HEK293 (cell line): ENCODE measurements around the gene FAM76A.

Source experiments
- CTCF ChIA-PET: fragments of 350-600 bp; formaldehyde crosslinking; extraction: SDS; loops from one replicate; lab custom pipeline; 2021; ENCODE audit warnings: antibody characterized with exemption; lab: Yijun Ruan, JAX
- POLR2A ChIA-PET: fragments of 300-600 bp; formaldehyde crosslinking; extraction: SDS; loops from one replicate; lab custom pipeline; 2020; ENCODE audit warnings: antibody characterized with exemption, inconsistent platforms; lab: Yijun Ruan, JAX
- H3K27ac ChIP-seq: fragments of 200-500 bp; sonication (Bioruptor generic); 2 replicates; pipeline ENCODE4 v1.5.1; 2014; ENCODE audit warnings: low read depth, low read length, control low read depth, inconsistent platforms; ENCODE audit errors: extremely low read depth
- H3K36me3 ChIP-seq, 2 experiments: fragments of 200-500 bp in 1 of 2; sonication (Bioruptor generic) in 1 of 2; 1 replicate in 1 of 2; 2 replicates in 1 of 2; pipeline ENCODE4 v1.5.1; 2014 to 2017; ENCODE audit warnings: inconsistent platforms in 2 of 2, low read length in 2 of 2; ENCODE audit not compliant: control insufficient read depth in 2 of 2, insufficient read depth in 1 of 2
- H3K4me1 ChIP-seq: fragments of 200-500 bp; sonication (Bioruptor generic); 2 replicates; pipeline ENCODE4 v1.5.1; 2014; ENCODE audit warnings: mild to moderate bottlenecking, low read length, inconsistent platforms; ENCODE audit not compliant: control insufficient read depth, insufficient read depth
- H3K4me3 ChIP-seq: 2 replicates; pipeline ENCODE4 v1.5.1; 2011; ENCODE audit warnings: low read depth, mild to moderate bottlenecking, control low read depth, low read length, moderate library complexity
- H3K9me3 ChIP-seq: fragments of 200-500 bp; sonication (Bioruptor generic); 2 replicates; pipeline ENCODE4 v1.5.1; 2014; ENCODE audit warnings: low read depth, low read length, inconsistent platforms; ENCODE audit not compliant: control insufficient read depth, insufficient read depth
- KLF8 ChIP-seq: fragments of 450-650 bp; formaldehyde crosslinking; IDR thresholded peaks from 2 replicates; pipeline ENCODE4 v1.5.1; 2016; ENCODE audit warnings: missing biosample characterization, missing genetic modification characterization
- MEIS1 ChIP-seq: sonication (generic); formaldehyde crosslinking; IDR thresholded peaks from 2 replicates; pipeline ENCODE4 v1.8.1; 2022; ENCODE audit warnings: missing genetic modification reagents, mild to moderate bottlenecking, borderline replicate concordance
- PRDM1 ChIP-seq: fragments of 450-650 bp; formaldehyde crosslinking; IDR thresholded peaks from 2 replicates; pipeline ENCODE4; 2016; ENCODE audit warnings: missing biosample characterization, missing genetic modification characterization
- RBAK ChIP-seq: fragments of 450-650 bp; formaldehyde crosslinking; IDR thresholded peaks from 2 replicates; pipeline ENCODE4 v1.5.1; 2016; ENCODE audit warnings: missing biosample characterization, missing genetic modification characterization
- REPIN1 ChIP-seq: fragments of 450-650 bp; formaldehyde crosslinking; IDR thresholded peaks from 2 replicates; pipeline ENCODE4 v1.5.1; 2017; ENCODE audit warnings: missing biosample characterization, missing genetic modification characterization, low read depth
- SP2 ChIP-seq: fragments of 450-650 bp; formaldehyde crosslinking; IDR thresholded peaks from 2 replicates; pipeline ENCODE4 v1.5.1; 2016; ENCODE audit warnings: missing biosample characterization, missing genetic modification characterization
- ZFHX2 ChIP-seq: fragments of 450-650 bp; formaldehyde crosslinking; conservative IDR thresholded peaks from 2 replicates; pipeline ENCODE4 v1.5.1; 2016; ENCODE audit warnings: missing biosample characterization, missing genetic modification characterization
- ZFP41 ChIP-seq: fragments of 450-650 bp; formaldehyde crosslinking; IDR thresholded peaks from 2 replicates; pipeline ENCODE4 v1.5.1; 2016; ENCODE audit warnings: missing biosample characterization, missing genetic modification characterization, borderline replicate concordance
- ZFP69B ChIP-seq: fragments of 450-650 bp; formaldehyde crosslinking; IDR thresholded peaks from 2 replicates; pipeline ENCODE4 v1.5.1; 2016; ENCODE audit warnings: missing biosample characterization, missing genetic modification characterization
- ZNF112 ChIP-seq: fragments of 450-650 bp; formaldehyde crosslinking; IDR thresholded peaks from 2 replicates; pipeline ENCODE4 v1.5.0; 2017; ENCODE audit warnings: missing biosample characterization, missing genetic modification characterization
- ZNF121 ChIP-seq: fragments of 450-650 bp; formaldehyde crosslinking; IDR thresholded peaks from 2 replicates; pipeline ENCODE4 v1.5.1; 2016; ENCODE audit warnings: missing biosample characterization, missing genetic modification characterization
- ZNF202 ChIP-seq: fragments of 450-650 bp; formaldehyde crosslinking; IDR thresholded peaks from 2 replicates; pipeline ENCODE4 v1.5.1; 2016; ENCODE audit warnings: missing biosample characterization, missing genetic modification characterization, borderline replicate concordance
- ZNF211 ChIP-seq: fragments of 450-650 bp; formaldehyde crosslinking; IDR thresholded peaks from 2 replicates; pipeline ENCODE4 v1.5.1; 2016; ENCODE audit warnings: low read depth, missing biosample characterization, missing genetic modification characterization
- ZNF24 ChIP-seq: fragments of 450-650 bp; formaldehyde crosslinking; IDR thresholded peaks from 2 replicates; pipeline ENCODE4 v1.5.1; 2016; ENCODE audit warnings: missing biosample characterization, missing genetic modification characterization
- ZNF341 ChIP-seq: fragments of 450-650 bp; formaldehyde crosslinking; IDR thresholded peaks from 2 replicates; pipeline ENCODE4; 2016; ENCODE audit warnings: low read depth, missing biosample characterization, missing genetic modification characterization
- ZNF521 ChIP-seq: fragments of 450-650 bp; formaldehyde crosslinking; IDR thresholded peaks from 2 replicates; pipeline ENCODE4 v1.5.1; 2017; ENCODE audit warnings: missing biosample characterization, mild to moderate bottlenecking, missing genetic modification characterization
- ZNF585B ChIP-seq: fragments of 450-650 bp; formaldehyde crosslinking; IDR thresholded peaks from 2 replicates; pipeline ENCODE4 v1.5.1; 2016; ENCODE audit warnings: missing biosample characterization, missing genetic modification characterization
- ZNF624 ChIP-seq: fragments of 450-650 bp; formaldehyde crosslinking; IDR thresholded peaks from 2 replicates; pipeline ENCODE4 v1.5.1; 2017; ENCODE audit warnings: missing biosample characterization, missing genetic modification characterization
- ZNF664 ChIP-seq: fragments of 450-650 bp; formaldehyde crosslinking; IDR thresholded peaks from 2 replicates; pipeline ENCODE4 v1.5.1; 2016; ENCODE audit warnings: missing biosample characterization, missing genetic modification characterization
- ZNF701 ChIP-seq: fragments of 450-650 bp; formaldehyde crosslinking; IDR thresholded peaks from 2 replicates; pipeline ENCODE4 v1.5.1; 2016; ENCODE audit warnings: missing biosample characterization, missing genetic modification characterization
- ZNF76 ChIP-seq: fragments of 450-650 bp; formaldehyde crosslinking; IDR thresholded peaks from 2 replicates; pipeline ENCODE4; 2016; ENCODE audit warnings: low read depth, missing biosample characterization, missing genetic modification characterization, borderline replicate concordance
- ZNF776 ChIP-seq: fragments of 450-650 bp; formaldehyde crosslinking; IDR thresholded peaks from 2 replicates; pipeline ENCODE4 v1.5.0; 2017; ENCODE audit warnings: missing biosample characterization, missing genetic modification characterization, borderline replicate concordance
- ZXDB ChIP-seq: fragments of 450-650 bp; formaldehyde crosslinking; IDR thresholded peaks from 2 replicates; pipeline ENCODE4 v1.5.1; 2016; ENCODE audit warnings: missing biosample characterization, missing genetic modification characterization
- TF ChIP-seq, protein P1 (sequence below): fragments of 450-650 bp; formaldehyde crosslinking; IDR thresholded peaks from 2 replicates; pipeline ENCODE4 v1.5.1; 2016; ENCODE audit warnings: missing biosample characterization, missing genetic modification characterization
- TF ChIP-seq, protein P2 (sequence below): fragments of 450-650 bp; formaldehyde crosslinking; IDR thresholded peaks from 2 replicates; pipeline ENCODE4 v1.5.1; 2016; ENCODE audit warnings: missing biosample characterization, missing genetic modification characterization
- TF ChIP-seq, protein P3 (sequence below): fragments of 450-650 bp; formaldehyde crosslinking; IDR thresholded peaks from 2 replicates; pipeline ENCODE4 v1.5.1; 2017; ENCODE audit warnings: missing biosample characterization, missing genetic modification characterization
- TF ChIP-seq, protein P4 (sequence below): fragments of 450-650 bp; formaldehyde crosslinking; conservative IDR thresholded peaks from 2 replicates; pipeline ENCODE4 v1.5.1; 2016; ENCODE audit warnings: low read depth, missing biosample characterization, missing genetic modification characterization
- TF ChIP-seq, protein P5 (sequence below): fragments of 450-650 bp; formaldehyde crosslinking; IDR thresholded peaks from 2 replicates; pipeline ENCODE4 v1.5.1; 2016; ENCODE audit warnings: missing biosample characterization, missing genetic modification characterization

Gene FAM76A

DNA sequence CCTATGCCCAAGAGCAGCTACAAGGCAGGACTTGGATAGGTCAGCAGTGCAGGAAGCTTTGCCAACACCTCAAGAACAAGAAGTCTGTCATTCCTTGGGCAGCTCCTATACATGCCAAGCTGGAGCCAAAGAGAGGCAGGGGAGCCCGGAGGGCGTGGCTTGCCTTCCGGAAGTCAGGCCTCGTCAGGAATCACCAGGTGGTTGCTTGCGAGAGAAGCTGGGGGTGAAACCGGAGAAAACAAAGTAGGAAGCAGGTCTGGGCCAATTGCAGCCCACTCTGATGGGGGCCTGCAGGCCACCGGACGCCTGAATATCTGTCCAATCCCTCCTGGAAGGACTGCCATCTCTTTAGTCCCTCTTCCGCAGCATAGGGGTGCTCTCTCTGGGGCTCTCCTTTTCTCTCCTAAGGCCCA, 794 bp upstream of the FAM76A start (continued):
- TF ChIP-seq ZNF664 (tag by site-specific recombination) = no peak
- TF ChIP-seq ZNF701 (tag by site-specific recombination) = no peak
- TF ChIP-seq ZNF624 (tag by site-specific recombination) = no peak

DNA sequence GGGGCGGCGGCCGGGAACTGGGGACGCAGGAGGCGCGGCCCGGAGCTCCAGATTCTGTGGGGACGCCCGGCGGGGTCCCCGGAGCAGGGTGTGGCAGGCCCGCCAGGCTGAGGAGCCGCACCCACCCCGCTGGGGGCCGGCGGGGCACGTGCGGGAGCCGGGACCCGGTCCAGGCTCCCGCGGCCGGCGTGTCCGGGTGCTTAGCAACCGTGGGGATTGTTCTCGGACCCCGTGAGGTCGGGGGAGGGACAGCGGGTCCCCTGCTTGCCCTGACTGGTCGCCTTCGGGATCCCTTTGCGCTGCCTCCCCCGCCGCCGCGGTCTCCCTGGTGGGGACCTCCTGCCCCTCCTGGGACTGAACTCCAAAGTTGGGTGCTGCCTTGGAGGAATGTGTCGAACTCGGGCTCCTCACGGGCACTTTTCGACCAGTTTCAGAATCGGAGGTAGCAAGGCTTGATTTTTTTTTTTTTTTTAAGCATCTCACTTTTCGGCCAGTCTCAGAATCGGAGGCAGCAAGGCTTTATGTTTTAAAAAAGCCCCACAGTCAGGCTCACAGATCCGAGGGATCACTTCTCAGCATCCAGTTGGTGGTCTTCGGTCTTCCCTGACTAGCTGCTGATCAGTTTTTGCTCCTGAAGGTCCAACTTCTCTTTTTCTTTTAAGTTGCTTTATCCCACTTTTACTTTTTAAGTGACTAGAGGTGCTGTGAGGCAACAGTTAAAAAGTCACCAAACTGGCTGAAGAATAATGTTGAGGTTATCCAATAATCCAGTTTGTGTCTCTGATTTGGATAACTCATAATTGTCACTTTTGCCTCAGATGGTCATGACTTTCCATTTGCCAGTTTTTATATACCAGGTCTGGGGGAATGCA, 648 bp downstream of the FAM76A start:
- CTCF ChIA-PET = interaction anchor here (0.6 to 2.1 kb wide), 14 partner anchors 25 to 186 kb away, joined by 3 to 20 read pairs (median 4); partner anchors contain the start of gene STX12
- Histone ChIP-seq H3K4me1 (peaks cover 7% of the 10 kb centered on the region), H3K4me3 (peak overlapping the region; percentile 73), H3K36me3 (peaks cover 11% of the 10 kb centered on the region in 2 experiments; a peak in 2 of 3 replicates), H3K27ac (peak overlapping the region; percentile 77), H3K9me3 (no peaks in the 10 kb centered on the region)
- POLR2A ChIA-PET = interaction anchor here (0.5 to 1.8 kb wide), 14 partner anchors 9 to 855 kb away, joined by 3 to 73 read pairs (median 4); partner anchors contain the start of genes AHDC1, IFI6, PPP1R8 and STX12
- TF ChIP-seq, protein P1, sequence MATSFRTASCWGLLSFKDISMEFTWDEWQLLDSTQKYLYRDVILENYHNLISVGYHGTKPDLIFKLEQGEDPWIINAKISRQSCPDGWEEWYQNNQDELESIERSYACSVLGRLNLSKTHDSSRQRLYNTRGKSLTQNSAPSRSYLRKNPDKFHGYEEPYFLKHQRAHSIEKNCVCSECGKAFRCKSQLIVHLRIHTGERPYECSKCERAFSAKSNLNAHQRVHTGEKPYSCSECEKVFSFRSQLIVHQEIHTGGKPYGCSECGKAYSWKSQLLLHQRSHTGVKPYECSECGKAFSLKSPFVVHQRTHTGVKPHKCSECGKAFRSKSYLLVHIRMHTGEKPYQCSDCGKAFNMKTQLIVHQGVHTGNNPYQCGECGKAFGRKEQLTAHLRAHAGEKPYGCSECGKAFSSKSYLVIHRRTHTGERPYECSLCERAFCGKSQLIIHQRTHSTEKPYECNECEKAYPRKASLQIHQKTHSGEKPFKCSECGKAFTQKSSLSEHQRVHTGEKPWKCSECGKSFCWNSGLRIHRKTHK (tag by site-specific recombination) = no peak
- TF ChIP-seq REPIN1 = no peak
- no peak for TF ChIP-seq ZNF521 (tag by site-specific recombination)
- no peak for TF ChIP-seq RBAK (tag by site-specific recombination)
- TF ChIP-seq ZNF121 (tag by site-specific recombination) = no peak
- TF ChIP-seq, protein P2, sequence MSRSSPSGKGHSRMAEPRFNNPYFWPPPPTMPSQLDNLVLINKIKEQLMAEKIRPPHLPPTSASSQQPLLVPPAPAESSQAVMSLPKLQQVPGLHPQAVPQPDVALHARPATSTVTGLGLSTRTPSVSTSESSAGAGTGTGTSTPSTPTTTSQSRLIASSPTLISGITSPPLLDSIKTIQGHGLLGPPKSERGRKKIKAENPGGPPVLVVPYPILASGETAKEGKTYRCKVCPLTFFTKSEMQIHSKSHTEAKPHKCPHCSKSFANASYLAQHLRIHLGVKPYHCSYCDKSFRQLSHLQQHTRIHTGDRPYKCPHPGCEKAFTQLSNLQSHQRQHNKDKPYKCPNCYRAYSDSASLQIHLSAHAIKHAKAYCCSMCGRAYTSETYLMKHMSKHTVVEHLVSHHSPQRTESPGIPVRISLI (tag by site-specific recombination) = peak; percentile 84
- 0 out of 2 replicates have a peak, but pooled peaks have one; percentile 12 for TF ChIP-seq ZNF341
- TF ChIP-seq ZNF776 (tag by site-specific recombination) = no peak
- no peak for TF ChIP-seq ZFP41 (tag by site-specific recombination)
- TF ChIP-seq MEIS1 (CRISPR knock-in tag) = no peak
- no peak for TF ChIP-seq ZNF76 (tag by site-specific recombination)
- TF ChIP-seq KLF8 (tag by site-specific recombination) = peak; percentile 41; the same call in 1 of the 2 replicates
- TF ChIP-seq ZFHX2 (tag by site-specific recombination) = no peak
- TF ChIP-seq ZNF24 (tag by site-specific recombination) = no peak
- TF ChIP-seq ZNF202 (tag by site-specific recombination) = no peak
- no peak; the same call in 1 of the 2 replicates for TF ChIP-seq ZXDB (tag by site-specific recombination)
- TF ChIP-seq ZNF585B (tag by site-specific recombination) = no peak
- TF ChIP-seq ZFP69B (tag by site-specific recombination) = peak; percentile 69
- TF ChIP-seq, protein P3, sequence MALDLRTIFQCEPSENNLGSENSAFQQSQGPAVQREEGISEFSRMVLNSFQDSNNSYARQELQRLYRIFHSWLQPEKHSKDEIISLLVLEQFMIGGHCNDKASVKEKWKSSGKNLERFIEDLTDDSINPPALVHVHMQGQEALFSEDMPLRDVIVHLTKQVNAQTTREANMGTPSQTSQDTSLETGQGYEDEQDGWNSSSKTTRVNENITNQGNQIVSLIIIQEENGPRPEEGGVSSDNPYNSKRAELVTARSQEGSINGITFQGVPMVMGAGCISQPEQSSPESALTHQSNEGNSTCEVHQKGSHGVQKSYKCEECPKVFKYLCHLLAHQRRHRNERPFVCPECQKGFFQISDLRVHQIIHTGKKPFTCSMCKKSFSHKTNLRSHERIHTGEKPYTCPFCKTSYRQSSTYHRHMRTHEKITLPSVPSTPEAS (tag by site-specific recombination) = no peak
- no peak for TF ChIP-seq ZNF624 (tag by site-specific recombination)
- TF ChIP-seq, protein P4, sequence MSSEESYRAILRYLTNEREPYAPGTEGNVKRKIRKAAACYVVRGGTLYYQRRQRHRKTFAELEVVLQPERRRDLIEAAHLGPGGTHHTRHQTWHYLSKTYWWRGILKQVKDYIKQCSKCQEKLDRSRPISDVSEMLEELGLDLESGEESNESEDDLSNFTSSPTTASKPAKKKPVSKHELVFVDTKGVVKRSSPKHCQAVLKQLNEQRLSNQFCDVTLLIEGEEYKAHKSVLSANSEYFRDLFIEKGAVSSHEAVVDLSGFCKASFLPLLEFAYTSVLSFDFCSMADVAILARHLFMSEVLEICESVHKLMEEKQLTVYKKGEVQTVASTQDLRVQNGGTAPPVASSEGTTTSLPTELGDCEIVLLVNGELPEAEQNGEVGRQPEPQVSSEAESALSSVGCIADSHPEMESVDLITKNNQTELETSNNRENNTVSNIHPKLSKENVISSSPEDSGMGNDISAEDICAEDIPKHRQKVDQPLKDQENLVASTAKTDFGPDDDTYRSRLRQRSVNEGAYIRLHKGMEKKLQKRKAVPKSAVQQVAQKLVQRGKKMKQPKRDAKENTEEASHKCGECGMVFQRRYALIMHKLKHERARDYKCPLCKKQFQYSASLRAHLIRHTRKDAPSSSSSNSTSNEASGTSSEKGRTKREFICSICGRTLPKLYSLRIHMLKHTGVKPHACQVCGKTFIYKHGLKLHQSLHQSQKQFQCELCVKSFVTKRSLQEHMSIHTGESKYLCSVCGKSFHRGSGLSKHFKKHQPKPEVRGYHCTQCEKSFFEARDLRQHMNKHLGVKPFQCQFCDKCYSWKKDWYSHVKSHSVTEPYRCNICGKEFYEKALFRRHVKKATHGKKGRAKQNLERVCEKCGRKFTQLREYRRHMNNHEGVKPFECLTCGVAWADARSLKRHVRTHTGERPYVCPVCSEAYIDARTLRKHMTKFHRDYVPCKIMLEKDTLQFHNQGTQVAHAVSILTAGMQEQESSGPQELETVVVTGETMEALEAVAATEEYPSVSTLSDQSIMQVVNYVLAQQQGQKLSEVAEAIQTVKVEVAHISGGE (tag by site-specific recombination) = no peak
- peak; percentile 75 for TF ChIP-seq PRDM1
- TF ChIP-seq ZNF211 (tag by site-specific recombination) = no peak
- peak; percentile 67 for TF ChIP-seq SP2 (tag by site-specific recombination)
- TF ChIP-seq, protein P5, sequence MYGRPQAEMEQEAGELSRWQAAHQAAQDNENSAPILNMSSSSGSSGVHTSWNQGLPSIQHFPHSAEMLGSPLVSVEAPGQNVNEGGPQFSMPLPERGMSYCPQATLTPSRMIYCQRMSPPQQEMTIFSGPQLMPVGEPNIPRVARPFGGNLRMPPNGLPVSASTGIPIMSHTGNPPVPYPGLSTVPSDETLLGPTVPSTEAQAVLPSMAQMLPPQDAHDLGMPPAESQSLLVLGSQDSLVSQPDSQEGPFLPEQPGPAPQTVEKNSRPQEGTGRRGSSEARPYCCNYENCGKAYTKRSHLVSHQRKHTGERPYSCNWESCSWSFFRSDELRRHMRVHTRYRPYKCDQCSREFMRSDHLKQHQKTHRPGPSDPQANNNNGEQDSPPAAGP = 0 out of 2 replicates have a peak, but pooled peaks have one; percentile 54
- no peak for TF ChIP-seq ZNF112 (tag by site-specific recombination)
